CD4-positive, alpha-beta memory T cell (primary cell): ENCODE measurements around the gene CD48. TPM values are rescaled to one million over a fixed set of nuclear protein-coding genes. Genes with fewer than 3 reads are reported as not detected.

ENCODE experiments used
- CTCF ChIA-PET: fragments of 350-600 bp; sonication (Branson Sonifier 250); formaldehyde crosslinking; loops from one replicate; lab custom pipeline; 2021; ENCODE audit warnings: inconsistent platforms; ENCODE audit not compliant: partially characterized antibody; lab: Charles Lee
- POLR2A ChIA-PET: fragments of 350-600 bp; sonication (Branson Sonifier 250); formaldehyde crosslinking; loops from one replicate; lab custom pipeline; 2021; ENCODE audit not compliant: partially characterized antibody; lab: Charles Lee
- DNase-seq, 5 donors: peaks; one replicate each; pipeline versions ENCODE4 v3.0.0 to v3.0.0-alpha.2; 2020 to 2022; ENCODE audit warnings: mixed read lengths in 1 of 5
- H3K27ac ChIP-seq: one replicate; pipeline ENCODE4 v1.7.0; 2013; ENCODE audit warnings: low read depth, low read length
- H3K27me3 ChIP-seq: 2 replicates; pipeline ENCODE4 v1.7.0; 2013; ENCODE audit warnings: mild to moderate bottlenecking, low read length, moderate library complexity; ENCODE audit not compliant: insufficient read depth
- H3K36me3 ChIP-seq: 2 replicates; pipeline ENCODE4 v1.7.0; 2013; ENCODE audit warnings: mild to moderate bottlenecking, low read length, moderate library complexity; ENCODE audit not compliant: insufficient read depth
- H3K4me1 ChIP-seq: 2 replicates; pipeline ENCODE4 v1.7.0; 2013; ENCODE audit warnings: mild to moderate bottlenecking, low read length, moderate library complexity; ENCODE audit not compliant: insufficient read depth
- H3K4me3 ChIP-seq, 2 donors: one replicate each; pipeline ENCODE4 v1.7.0; 2013; ENCODE audit warnings: low read length in 2 of 2, mild to moderate bottlenecking in 1 of 2
- H3K9me3 ChIP-seq, 2 donors: one replicate each; pipeline ENCODE4 v1.7.0; 2013; ENCODE audit warnings: low read length in 2 of 2, control low read depth in 1 of 2; ENCODE audit not compliant: control insufficient read depth in 1 of 2
- H3K27ac Mint-ChIP-seq, 7 donors: one replicate each; pipeline ENCODE4 v1.8.0; 2020 to 2021; ENCODE audit warnings: mixed read lengths in 7 of 7, mild to moderate bottlenecking in 6 of 7, inconsistent platforms in 3 of 7, moderate library complexity in 3 of 7
- H3K27me3 Mint-ChIP-seq, 2 donors: one replicate each; pipeline ENCODE4 v1.8.0; 2020 to 2021; ENCODE audit warnings: mixed read lengths in 2 of 2
- H3K36me3 Mint-ChIP-seq, 2 donors: one replicate each; pipeline ENCODE4 v1.8.0; 2020 to 2021; ENCODE audit warnings: mixed read lengths in 2 of 2, inconsistent platforms in 1 of 2, mild to moderate bottlenecking in 1 of 2
- H3K4me1 Mint-ChIP-seq, 4 donors: one replicate each; pipeline ENCODE4 v1.8.0; 2020 to 2021; ENCODE audit warnings: mixed read lengths in 4 of 4, mild to moderate bottlenecking in 1 of 4
- H3K4me3 Mint-ChIP-seq, 8 donors: one replicate each; pipeline ENCODE4 v1.8.0; 2020 to 2021; ENCODE audit warnings: mixed read lengths in 8 of 8, mild to moderate bottlenecking in 7 of 8, moderate library complexity in 6 of 8, inconsistent platforms in 3 of 8
- H3K9me3 Mint-ChIP-seq, 8 donors: one replicate each; pipeline ENCODE4 v1.8.0; 2020 to 2021; ENCODE audit warnings: mixed read lengths in 8 of 8, mild to moderate bottlenecking in 5 of 8, inconsistent platforms in 3 of 8, moderate library complexity in 1 of 8
- intact Hi-C: fragments of 100-400 bp; cut with micrococcal nuclease; formaldehyde crosslinking; loops from one replicate; pipeline ENCODE4 v1.15.1; 2023
- polyA plus RNA-seq, 2 donors: library from polyadenylated mRNA; unstranded; fragments of 300-500 nt; fragmentation: Illumina TruSeq; gene quantifications; one replicate each; pipeline ENCODE4 v1.2.3, GENCODE V29; 2021
- total RNA-seq, 2 experiments: library from RNA; stranded (reverse); gene quantifications; one replicate each; pipeline ENCODE4 v1.2.3, GENCODE V29; 2021

Gene CD48
- total and polyA plus RNA-seq, 4 experiments from 2014 or later: 228 to 329 (median 273) TPM

GRCh38 chr1:160747717-160748116, 36.1 kb upstream of the CD48 start:
- intact Hi-C loops: loop anchor here (2.0 kb wide), 1 partner anchor 21 kb away; no protein-coding TSS in a partner anchor
- H3K27me3 ChIP-seq: no peaks in the 10 kb centered on the region
- ChIA-PET CTCF (interaction anchor here (1.1 to 2.8 kb wide), 5 partner anchors 13 to 33 kb away, joined by 3 to 19 read pairs (median 5); no protein-coding TSS in a partner anchor), POLR2A (no interaction called here)
- H3K9me3 ChIP-seq: no peaks in the 10 kb centered on the region
- H3K27ac ChIP-seq: no peak overlapping the region
- H3K4me1 ChIP-seq: peaks cover 20% of the 10 kb centered on the region
- H3K4me1 Mint-ChIP-seq: peaks cover 13 to 46% (median 28%) of the 10 kb centered on the region in 4 donors
- H3K4me3 Mint-ChIP-seq: no peak overlapping the region
- H3K36me3 ChIP-seq: no peaks in the 10 kb centered on the region
- H3K9me3 Mint-ChIP-seq: peaks cover 0 to 2% (median 0%) of the 10 kb centered on the region in 8 donors
- peaks cover 2% of the 10 kb centered on the region in 2 donors for H3K27me3 Mint-ChIP-seq
- H3K27ac Mint-ChIP-seq: no peak overlapping the region
- H3K4me3 ChIP-seq: no peak overlapping the region
- no peaks in the 10 kb centered on the region for H3K36me3 Mint-ChIP-seq
- no peak for DNase-seq

GRCh38 chr1:160746836-160747500, 35.3 kb upstream of the CD48 start:
- no peak overlapping the region for H3K27ac Mint-ChIP-seq
- H3K4me3 Mint-ChIP-seq: no peak overlapping the region
- H3K9me3 Mint-ChIP-seq: peaks cover 0 to 2% (median 0%) of the 10 kb centered on the region in 8 donors
- intact Hi-C loops: no loop called here
- Histone ChIP-seq H3K36me3 (no peaks in the 10 kb centered on the region), H3K27ac (no peak overlapping the region), H3K9me3 (no peaks in the 10 kb centered on the region), H3K27me3 (no peaks in the 10 kb centered on the region), H3K4me1 (peaks cover 23% of the 10 kb centered on the region), H3K4me3 (no peak overlapping the region)
- DNase-seq: no peak
- peaks cover 15 to 53% (median 34%) of the 10 kb centered on the region in 4 donors for H3K4me1 Mint-ChIP-seq
- ChIA-PET CTCF (interaction anchor here (1.1 to 2.8 kb wide), 5 partner anchors 13 to 65 kb away, joined by 3 to 19 read pairs (median 5); no protein-coding TSS in a partner anchor), POLR2A (interaction anchor here (1.6 kb wide), 1 partner anchor 21 kb away, joined by 4 read pairs; no protein-coding TSS in a partner anchor)
- peaks cover 2% of the 10 kb centered on the region in 2 donors for H3K27me3 Mint-ChIP-seq
- H3K36me3 Mint-ChIP-seq: no peaks in the 10 kb centered on the region

GRCh38 chr1:160745551-160745950, 33.9 kb upstream of the CD48 start:
- Mint-ChIP-seq H3K36me3 (no peaks in the 10 kb centered on the region), H3K4me1 (peaks cover 15 to 59% (median 33%) of the 10 kb centered on the region in 4 donors), H3K27ac (no peak overlapping the region), H3K27me3 (no peaks in the 10 kb centered on the region), H3K9me3 (peaks cover 0 to under 1% (median 0%) of the 10 kb centered on the region in 8 donors), H3K4me3 (no peak overlapping the region)
- DNase-seq: no peak
- H3K9me3 ChIP-seq: no peaks in the 10 kb centered on the region
- H3K36me3 ChIP-seq: no peaks in the 10 kb centered on the region
- ChIA-PET POLR2A (interaction anchor here (2.5 kb wide), 1 partner anchor 10 kb away, joined by 11 read pairs; no protein-coding TSS in a partner anchor), CTCF (interaction anchor here (0.9 to 1.9 kb wide), 3 partner anchors 18 to 64 kb away, joined by 3 to 15 read pairs (median 3); no protein-coding TSS in a partner anchor)
- no peak overlapping the region for H3K4me3 ChIP-seq
- intact Hi-C loops: no loop called here
- no peak overlapping the region for H3K27ac ChIP-seq
- H3K27me3 ChIP-seq: no peaks in the 10 kb centered on the region
- peaks cover 23% of the 10 kb centered on the region for H3K4me1 ChIP-seq

GRCh38 chr1:160744852-160745520, 33.4 kb upstream of the CD48 start:
- Histone ChIP-seq H3K4me3 (no peak overlapping the region), H3K9me3 (no peaks in the 10 kb centered on the region), H3K36me3 (no peaks in the 10 kb centered on the region), H3K27me3 (no peaks in the 10 kb centered on the region), H3K27ac (no peak overlapping the region), H3K4me1 (peaks cover 23% of the 10 kb centered on the region)
- POLR2A ChIA-PET: interaction anchor here (1.3 to 2.5 kb wide), 2 partner anchors 11 to 33 kb away, joined by 4 to 11 read pairs; partner anchors contain the start of gene CD48
- H3K27me3 Mint-ChIP-seq: no peaks in the 10 kb centered on the region
- H3K36me3 Mint-ChIP-seq: no peaks in the 10 kb centered on the region
- CTCF ChIA-PET: interaction anchor here (0.6 to 1.9 kb wide), 8 partner anchors 18 to 274 kb away, joined by 3 to 15 read pairs (median 4); no protein-coding TSS in a partner anchor
- H3K27ac Mint-ChIP-seq: peak overlapping the region in 3 of 7 donors; percentile 10 to 43 (median 31)
- intact Hi-C loops: no loop called here
- H3K9me3 Mint-ChIP-seq: no peaks in the 10 kb centered on the region
- DNase-seq: no peak
- peak overlapping the region in 3 of 8 donors; percentile 27 to 71 (median 41) for H3K4me3 Mint-ChIP-seq
- peaks cover 15 to 59% (median 32%) of the 10 kb centered on the region in 4 donors for H3K4me1 Mint-ChIP-seq

DNA sequence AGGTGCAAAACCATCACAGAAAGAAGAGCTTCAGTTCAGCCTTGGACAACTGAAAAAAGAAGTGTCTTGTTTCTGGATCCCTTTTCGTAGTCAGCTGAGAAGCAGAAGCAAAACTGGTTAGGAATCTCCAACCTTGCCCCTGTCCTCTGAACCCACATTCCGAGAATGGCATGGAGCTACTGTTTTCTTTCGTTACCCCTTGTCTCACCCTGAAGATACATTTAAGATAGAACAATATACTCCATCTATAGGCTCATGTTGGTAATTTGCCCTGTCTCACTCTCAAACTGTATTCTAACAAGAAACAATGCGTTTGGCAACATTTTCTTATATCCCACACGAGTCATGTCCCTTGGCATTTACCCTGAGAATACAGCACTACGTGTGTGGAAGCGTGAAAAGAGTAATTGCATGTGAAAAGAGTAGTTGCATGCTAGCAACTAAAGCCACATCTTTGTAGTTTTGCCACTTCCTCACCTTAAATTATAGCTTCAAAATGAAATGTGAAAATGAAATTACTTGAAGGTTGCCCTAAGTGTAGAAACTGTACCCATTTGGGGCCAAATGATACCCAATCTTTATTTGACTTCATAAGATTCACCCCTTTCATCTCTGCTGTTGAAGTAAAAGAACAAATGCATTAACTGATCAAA, 32.7 kb upstream of the CD48 start:
- H3K4me1 ChIP-seq: peaks cover 23% of the 10 kb centered on the region
- POLR2A ChIA-PET: interaction anchor here (0.9 to 2.5 kb wide), 3 partner anchors 12 to 51 kb away, joined by 4 to 11 read pairs (median 6); partner anchors contain the start of genes CD48 and LY9
- Mint-ChIP-seq H3K27ac (peak overlapping the region; percentile 2 to 70 (median 43)), H3K9me3 (no peaks in the 10 kb centered on the region), H3K36me3 (no peaks in the 10 kb centered on the region), H3K27me3 (no peaks in the 10 kb centered on the region), H3K4me3 (peak overlapping the region in 6 of 8 donors; percentile 9 to 71 (median 32)), H3K4me1 (peaks cover 15 to 60% (median 33%) of the 10 kb centered on the region in 4 donors)
- H3K9me3 ChIP-seq: no peaks in the 10 kb centered on the region
- H3K4me3 ChIP-seq: no peak overlapping the region
- intact Hi-C loops: no loop called here
- no peak overlapping the region for H3K27ac ChIP-seq
- DNase-seq: no peak
- CTCF ChIA-PET: interaction anchor here (0.6 to 1.9 kb wide), 8 partner anchors 12 to 274 kb away, joined by 3 to 15 read pairs (median 4); no protein-coding TSS in a partner anchor
- H3K27me3 ChIP-seq: no peaks in the 10 kb centered on the region
- H3K36me3 ChIP-seq: no peaks in the 10 kb centered on the region

DNA sequence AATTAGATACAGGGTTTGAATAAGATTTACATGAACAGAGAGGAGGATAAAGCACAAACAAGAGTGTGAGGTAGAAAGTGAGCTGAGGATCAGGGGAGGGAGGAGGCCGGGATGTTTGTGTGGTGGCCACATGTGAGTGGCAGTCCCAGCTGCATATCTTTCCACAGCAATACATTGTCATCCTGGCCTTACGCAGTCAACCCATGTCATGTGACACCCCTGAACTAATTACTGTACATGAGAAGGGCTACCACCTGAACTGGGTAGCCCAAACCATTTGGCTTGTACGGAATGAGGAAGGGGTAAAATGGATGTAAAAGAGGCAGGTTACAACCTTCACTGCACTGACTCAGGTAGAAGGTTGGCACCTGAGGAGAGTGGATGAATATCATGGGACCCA, 31.6 kb upstream of the CD48 start:
- Mint-ChIP-seq H3K27me3 (no peaks in the 10 kb centered on the region), H3K36me3 (no peaks in the 10 kb centered on the region), H3K4me3 (peak overlapping the region in 2 of 8 donors; percentile 5 to 39), H3K27ac (peak overlapping the region in 4 of 7 donors; percentile 12 to 66 (median 55)), H3K9me3 (no peaks in the 10 kb centered on the region), H3K4me1 (peaks cover 15 to 61% (median 35%) of the 10 kb centered on the region in 4 donors)
- Histone ChIP-seq H3K27ac (no peak overlapping the region), H3K4me1 (peaks cover 23% of the 10 kb centered on the region), H3K27me3 (no peaks in the 10 kb centered on the region), H3K4me3 (no peak overlapping the region), H3K9me3 (no peaks in the 10 kb centered on the region), H3K36me3 (no peaks in the 10 kb centered on the region)
- ChIA-PET POLR2A (interaction anchor here (1.3 to 2.5 kb wide), 2 partner anchors 13 to 31 kb away, joined by 4 to 11 read pairs; partner anchors contain the start of gene CD48), CTCF (interaction anchor here (0.6 to 1.2 kb wide), 3 partner anchors 13 to 34 kb away, joined by 4 read pairs; no protein-coding TSS in a partner anchor)
- intact Hi-C loops: no loop called here
- DNase-seq: no peak
